ENCODE results near the gene NRP2. TPM values are rescaled to one million over a fixed set of nuclear protein-coding genes. Genes with fewer than 3 reads are reported as not detected.

NRP2 gene
- total RNA-seq, 2 experiments from 2014 or later, result 0.19 TPM; not detected in 1

- POLR2A ChIA-PET, result no interaction called here
- Mint-ChIP-seq H3K36me3 (ENCODE audit: low read depth) (no peaks in the 10 kb centered on the region), H3K27ac (no peak overlapping the region), H3K9me3 (no peaks in the 10 kb centered on the region), H3K27me3 (peaks cover 41% of the 10 kb centered on the region), H3K4me1 (ENCODE audit: low read depth) (peaks cover 3% of the 10 kb centered on the region), H3K4me3 (no peak overlapping the region)
- CTCF ChIA-PET, result no interaction called here
- DNase-seq (no peak), ATAC-seq (ENCODE audit: poor library complexity) (no peak)
- H3K27me3 ChIP-seq (ENCODE audit: control insufficient read depth in 1 of 2, insufficient read depth in 2 of 2, low read length in 2 of 2), result peaks cover 10 to 16% of the 10 kb centered on the region in 2 experiments
- H3K36me3 ChIP-seq (ENCODE audit: insufficient read depth, low read length), result no peaks in the 10 kb centered on the region
- no peaks in the 10 kb centered on the region for H3K9me3 ChIP-seq (ENCODE audit: control insufficient read depth in 1 of 2, insufficient read depth in 1 of 2, low read length in 2 of 2)
- H3K4me1 ChIP-seq (ENCODE audit: insufficient read depth, low read length), result peaks cover 4% of the 10 kb centered on the region
- no peak overlapping the region for H3K27ac ChIP-seq (ENCODE audit: low read depth in 1 of 2, low read length in 2 of 2)
- intact Hi-C loops (cut with DNase I, micrococcal nuclease), result no loop called here
- TF ChIP-seq, protein P1, sequence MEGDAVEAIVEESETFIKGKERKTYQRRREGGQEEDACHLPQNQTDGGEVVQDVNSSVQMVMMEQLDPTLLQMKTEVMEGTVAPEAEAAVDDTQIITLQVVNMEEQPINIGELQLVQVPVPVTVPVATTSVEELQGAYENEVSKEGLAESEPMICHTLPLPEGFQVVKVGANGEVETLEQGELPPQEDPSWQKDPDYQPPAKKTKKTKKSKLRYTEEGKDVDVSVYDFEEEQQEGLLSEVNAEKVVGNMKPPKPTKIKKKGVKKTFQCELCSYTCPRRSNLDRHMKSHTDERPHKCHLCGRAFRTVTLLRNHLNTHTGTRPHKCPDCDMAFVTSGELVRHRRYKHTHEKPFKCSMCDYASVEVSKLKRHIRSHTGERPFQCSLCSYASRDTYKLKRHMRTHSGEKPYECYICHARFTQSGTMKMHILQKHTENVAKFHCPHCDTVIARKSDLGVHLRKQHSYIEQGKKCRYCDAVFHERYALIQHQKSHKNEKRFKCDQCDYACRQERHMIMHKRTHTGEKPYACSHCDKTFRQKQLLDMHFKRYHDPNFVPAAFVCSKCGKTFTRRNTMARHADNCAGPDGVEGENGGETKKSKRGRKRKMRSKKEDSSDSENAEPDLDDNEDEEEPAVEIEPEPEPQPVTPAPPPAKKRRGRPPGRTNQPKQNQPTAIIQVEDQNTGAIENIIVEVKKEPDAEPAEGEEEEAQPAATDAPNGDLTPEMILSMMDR (IDR thresholded peaks at IDR 0.05), result no peak
- no peak overlapping the region for H3K4me3 ChIP-seq (ENCODE audit: low read length)
Measured at GRCh38 chr2:205770577-205770976, 88.3 kb downstream of the NRP2 start.

GRCh38 chr2:205771031-205771430 is 88.7 kb downstream of the NRP2 start:
- H3K9me3 ChIP-seq (ENCODE audit: control insufficient read depth in 1 of 2, insufficient read depth in 1 of 2, low read length in 2 of 2), result peaks cover 0 to under 1% of the 10 kb centered on the region in 2 experiments
- TF ChIP-seq, protein P1 (IDR thresholded peaks at IDR 0.05), result no peak
- peaks cover 4% of the 10 kb centered on the region for H3K4me1 ChIP-seq (ENCODE audit: insufficient read depth, low read length)
- DNase-seq (no peak), ATAC-seq (ENCODE audit: poor library complexity) (no peak)
- no peak overlapping the region for H3K27ac ChIP-seq (ENCODE audit: low read depth in 1 of 2, low read length in 2 of 2)
- Mint-ChIP-seq H3K36me3 (ENCODE audit: low read depth) (no peaks in the 10 kb centered on the region), H3K27ac (no peak overlapping the region), H3K27me3 (peaks cover 36% of the 10 kb centered on the region), H3K4me1 (ENCODE audit: low read depth) (peaks cover 3% of the 10 kb centered on the region), H3K9me3 (no peaks in the 10 kb centered on the region), H3K4me3 (no peak overlapping the region)
- no peaks in the 10 kb centered on the region for H3K36me3 ChIP-seq (ENCODE audit: insufficient read depth, low read length)
- POLR2A ChIA-PET, result no interaction called here
- peaks cover 6 to 12% of the 10 kb centered on the region in 2 experiments for H3K27me3 ChIP-seq (ENCODE audit: control insufficient read depth in 1 of 2, insufficient read depth in 2 of 2, low read length in 2 of 2)
- intact Hi-C loops (cut with DNase I, micrococcal nuclease), result no loop called here
- CTCF ChIA-PET, result no interaction called here
- H3K4me3 ChIP-seq (ENCODE audit: low read length), result no peak overlapping the region

DNA sequence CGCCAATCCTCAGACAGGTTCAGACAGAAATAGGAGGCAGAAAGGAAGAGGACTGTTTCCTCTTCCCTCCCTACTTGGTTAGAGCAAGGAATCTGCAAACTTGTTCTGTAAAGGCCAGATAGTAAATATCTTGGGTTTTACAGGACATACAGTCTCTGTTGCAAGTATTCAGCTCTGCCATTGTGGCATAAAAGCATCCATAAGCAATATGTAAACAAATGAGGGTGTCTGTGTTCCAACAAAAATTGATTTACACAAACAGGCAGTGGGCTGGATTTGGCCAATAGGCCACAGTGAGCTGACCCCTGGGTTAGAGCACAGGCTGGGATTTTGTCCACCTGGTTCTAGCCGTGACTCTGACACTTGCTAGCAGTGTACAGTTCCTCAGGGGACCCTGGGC is 89.4 kb downstream of the NRP2 start:
- Histone ChIP-seq H3K36me3 (ENCODE audit: insufficient read depth, low read length) (no peaks in the 10 kb centered on the region), H3K27me3 (ENCODE audit: control insufficient read depth in 1 of 2, insufficient read depth in 2 of 2, low read length in 2 of 2) (peaks cover 6 to 7% of the 10 kb centered on the region in 2 experiments), H3K27ac (ENCODE audit: low read depth in 1 of 2, low read length in 2 of 2) (no peak overlapping the region), H3K9me3 (ENCODE audit: control insufficient read depth in 1 of 2, insufficient read depth in 1 of 2, low read length in 2 of 2) (peaks cover 0 to 5% of the 10 kb centered on the region in 2 experiments), H3K4me3 (ENCODE audit: low read length) (no peak overlapping the region), H3K4me1 (ENCODE audit: insufficient read depth, low read length) (peaks cover 4% of the 10 kb centered on the region)
- POLR2A ChIA-PET, result no interaction called here
- Mint-ChIP-seq H3K4me1 (ENCODE audit: low read depth) (peaks cover 3% of the 10 kb centered on the region), H3K27ac (no peak overlapping the region), H3K4me3 (no peak overlapping the region), H3K27me3 (peaks cover 35% of the 10 kb centered on the region), H3K36me3 (ENCODE audit: low read depth) (no peaks in the 10 kb centered on the region), H3K9me3 (no peaks in the 10 kb centered on the region)
- no peak for ATAC-seq (ENCODE audit: poor library complexity)
- DNase-seq, result no peak
- intact Hi-C loops (cut with DNase I, micrococcal nuclease), result no loop called here
- CTCF ChIA-PET, result no interaction called here
- TF ChIP-seq, protein P1 (IDR thresholded peaks at IDR 0.05), result no peak
